OCI-LY3 (cell line): ENCODE results near the gene GCLM.

Experiments used
- CTCF ChIP-seq: fragments of 200-600, 300-600 bp; sonication (generic); IDR thresholded peaks from 2 replicates; pipeline ENCODE4 v1.5.1; 2014; ENCODE audit warnings: antibody characterized with exemption, low read length, low read depth
- EZH2phosphoT487 ChIP-seq: fragments of 200-600 bp; shearing (Covaris generic); IDR thresholded peaks from 2 replicates; pipeline ENCODE4 v1.6.1; 2018; ENCODE audit warnings: antibody characterized with exemption, mixed run types, low read depth

GRCh38 chr1:93904228-93904627 lies 5.0 kb downstream of the GCLM start:
- no peak for TF ChIP-seq CTCF
- TF ChIP-seq EZH2phosphoT487: no peak
